WI38 (cell line): ENCODE results near the gene SLC16A4.
A peak's percentile ranks its signal among the peaks of the same experiment; 100 is the strongest.

ENCODE experiments used
- H3K4me3 ChIP-seq: 2 replicates; pipeline ENCODE4 v1.5.1; 2011; ENCODE audit warnings: low read depth, mild to moderate bottlenecking, control low read depth, low read length
- TF ChIP-seq, protein P1 (sequence below): IDR thresholded peaks from 2 replicates; pipeline ENCODE4 v1.5.1; 2012; ENCODE audit warnings: low read depth, mild to moderate bottlenecking, control low read depth, low read length

Gene SLC16A4

GRCh38 chr1:110393286-110393685, 2.5 kb upstream of the SLC16A4 start:
- TF ChIP-seq, protein P1, sequence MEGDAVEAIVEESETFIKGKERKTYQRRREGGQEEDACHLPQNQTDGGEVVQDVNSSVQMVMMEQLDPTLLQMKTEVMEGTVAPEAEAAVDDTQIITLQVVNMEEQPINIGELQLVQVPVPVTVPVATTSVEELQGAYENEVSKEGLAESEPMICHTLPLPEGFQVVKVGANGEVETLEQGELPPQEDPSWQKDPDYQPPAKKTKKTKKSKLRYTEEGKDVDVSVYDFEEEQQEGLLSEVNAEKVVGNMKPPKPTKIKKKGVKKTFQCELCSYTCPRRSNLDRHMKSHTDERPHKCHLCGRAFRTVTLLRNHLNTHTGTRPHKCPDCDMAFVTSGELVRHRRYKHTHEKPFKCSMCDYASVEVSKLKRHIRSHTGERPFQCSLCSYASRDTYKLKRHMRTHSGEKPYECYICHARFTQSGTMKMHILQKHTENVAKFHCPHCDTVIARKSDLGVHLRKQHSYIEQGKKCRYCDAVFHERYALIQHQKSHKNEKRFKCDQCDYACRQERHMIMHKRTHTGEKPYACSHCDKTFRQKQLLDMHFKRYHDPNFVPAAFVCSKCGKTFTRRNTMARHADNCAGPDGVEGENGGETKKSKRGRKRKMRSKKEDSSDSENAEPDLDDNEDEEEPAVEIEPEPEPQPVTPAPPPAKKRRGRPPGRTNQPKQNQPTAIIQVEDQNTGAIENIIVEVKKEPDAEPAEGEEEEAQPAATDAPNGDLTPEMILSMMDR: no peak
- H3K4me3 ChIP-seq: no peak overlapping the region

DNA sequence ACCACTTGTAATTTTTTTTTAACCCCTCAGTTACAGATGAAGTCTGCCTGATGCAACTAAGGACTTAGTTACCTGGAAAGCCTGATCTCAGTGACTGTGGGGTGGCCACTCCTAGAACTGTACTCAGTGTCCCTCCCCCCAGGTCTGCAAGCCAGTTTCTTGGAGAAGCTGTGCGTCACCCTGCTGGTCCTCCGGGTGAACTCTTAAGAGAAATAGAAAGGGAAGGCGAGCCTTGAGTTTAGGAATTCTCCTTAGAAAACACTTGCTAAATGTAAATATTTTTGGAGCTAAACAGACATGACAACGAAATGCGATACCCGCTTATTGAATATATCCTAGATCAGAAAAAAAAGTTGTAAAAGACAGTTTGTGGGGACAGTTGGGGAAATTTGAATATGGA, 730 bp downstream of the SLC16A4 start:
- peak overlapping the region; percentile 58 for H3K4me3 ChIP-seq
- TF ChIP-seq, protein P1: no peak

- H3K4me3 ChIP-seq: no peak overlapping the region
- TF ChIP-seq, protein P1: no peak
Measured at GRCh38 chr1:110387048-110387754, 3.6 kb downstream of the SLC16A4 start.

DNA sequence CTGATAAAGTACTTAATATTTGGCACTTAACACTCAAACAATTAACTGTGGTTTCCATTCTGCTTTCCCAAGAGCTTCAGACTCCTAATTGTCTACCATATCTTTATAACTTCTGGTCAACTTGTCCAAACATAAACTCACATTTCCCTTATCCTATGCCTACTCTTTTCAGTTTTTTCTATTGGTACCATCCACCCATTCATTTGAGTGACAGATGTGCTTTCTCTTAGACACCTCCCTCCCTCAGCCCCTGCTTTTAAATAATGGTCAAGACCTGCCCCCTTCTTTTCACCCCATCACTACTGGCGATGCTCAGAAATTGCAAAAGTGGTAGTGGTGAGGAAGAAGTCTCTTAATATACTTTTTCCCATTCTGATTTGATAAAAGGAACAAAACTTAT, 5.5 kb downstream of the SLC16A4 start:
- H3K4me3 ChIP-seq: no peak overlapping the region
- TF ChIP-seq, protein P1: no peak

- TF ChIP-seq, protein P1: no peak
- H3K4me3 ChIP-seq: no peak overlapping the region
Measured at GRCh38 chr1:110384581-110385321, 6.1 kb downstream of the SLC16A4 start.

- TF ChIP-seq, protein P1: no peak
- no peak overlapping the region for H3K4me3 ChIP-seq
Measured at GRCh38 chr1:110383251-110383990, 7.4 kb downstream of the SLC16A4 start.
